NCI-H1105 treated with DMSO at 0.1 percent for 48 hours (cell line): ENCODE results near the gene C19orf47.

ENCODE experiments used
- DNase-seq: peaks from one replicate; lab custom pipeline; 2025; lab: John Stamatoyannopoulos, UW

Gene C19orf47

DNA sequence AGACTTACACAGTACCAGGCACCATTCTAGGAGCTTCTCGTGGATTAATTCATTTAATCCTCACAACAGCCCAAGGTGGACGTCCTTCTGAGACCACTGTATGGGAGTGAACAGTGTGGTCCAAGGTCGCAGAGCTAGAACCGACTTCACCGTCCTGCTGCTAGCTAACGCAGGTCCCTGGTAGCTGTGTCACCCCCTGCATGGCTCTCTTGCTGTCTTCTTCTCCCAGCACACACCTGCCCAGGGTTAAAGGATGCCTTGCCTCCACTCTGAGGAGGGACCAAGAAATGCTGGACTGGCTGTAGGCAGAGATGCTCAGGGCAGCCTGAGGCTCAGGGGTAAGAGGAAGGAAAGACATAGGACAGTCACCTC lies 66.0 kb downstream of the C19orf47 start:
- DNase-seq = no peak

DNA sequence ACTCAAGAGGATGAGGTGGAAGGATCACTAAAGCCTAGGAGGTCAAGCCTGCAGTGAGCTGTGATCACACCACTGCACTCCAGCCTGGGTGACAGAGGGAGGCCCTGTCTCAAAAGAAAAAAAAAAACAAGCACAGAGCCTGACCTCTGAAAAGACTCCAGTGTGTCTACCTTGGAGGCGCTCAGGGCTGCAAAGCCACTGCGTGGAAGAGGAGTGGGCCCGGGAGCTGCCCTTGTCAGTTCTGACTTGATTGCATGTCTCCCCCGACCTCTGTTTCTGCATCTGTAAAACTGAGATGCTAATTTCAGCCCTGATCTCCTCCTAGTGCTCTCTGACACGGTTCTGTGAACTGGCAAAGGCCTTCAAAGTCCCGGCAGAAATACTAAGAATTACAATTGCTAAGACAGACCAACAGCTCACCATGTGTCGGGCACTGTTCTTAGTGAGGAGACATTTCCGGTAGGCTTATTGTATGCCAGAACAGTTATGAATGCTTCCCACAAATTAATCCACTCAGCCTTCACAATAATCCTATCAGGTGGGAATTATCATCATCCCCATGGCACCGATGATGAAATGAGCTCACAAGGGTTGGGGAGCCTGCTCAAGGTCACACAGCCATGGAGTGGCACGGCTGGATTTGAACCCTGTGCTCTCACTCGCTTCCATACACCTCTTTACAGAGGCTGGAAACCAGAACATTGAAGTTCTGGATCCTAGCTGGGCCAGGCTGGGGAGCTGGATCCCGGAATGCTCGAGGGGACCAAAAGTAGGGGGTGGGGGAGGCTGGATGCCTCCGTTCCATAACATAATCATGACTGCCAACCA lies 66.6 kb downstream of the C19orf47 start:
- DNase-seq = no peak

DNA sequence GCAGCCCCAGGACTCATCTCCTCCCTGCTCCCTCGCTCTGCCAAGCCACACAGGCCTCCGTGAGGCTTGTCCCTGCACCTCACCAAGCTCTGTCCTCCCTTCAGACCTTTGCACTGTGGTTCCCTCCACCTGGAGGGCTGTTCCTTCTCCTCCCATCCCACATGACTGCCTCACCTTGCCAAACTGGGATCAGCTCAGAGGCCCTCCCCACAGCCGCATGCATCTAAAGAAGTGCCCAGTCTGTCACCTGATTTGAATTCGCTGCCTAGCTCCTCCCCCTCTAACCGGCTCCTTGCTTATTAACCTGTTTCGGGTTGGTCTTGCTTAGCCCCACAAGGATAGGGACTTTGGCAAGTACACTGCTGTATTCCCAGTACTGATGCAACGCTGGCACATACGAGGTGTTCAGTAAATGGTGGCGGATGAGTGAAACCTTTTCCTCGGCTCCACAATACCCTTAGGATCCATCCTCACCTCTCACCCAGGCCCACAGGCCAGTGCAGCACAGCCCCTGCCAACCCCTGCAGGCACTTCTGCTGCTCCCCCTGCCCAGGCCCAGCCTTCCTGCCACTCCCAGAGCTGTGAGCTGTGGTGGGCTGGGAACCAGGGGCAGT lies 67.5 kb downstream of the C19orf47 start:
- no peak for DNase-seq

DNA sequence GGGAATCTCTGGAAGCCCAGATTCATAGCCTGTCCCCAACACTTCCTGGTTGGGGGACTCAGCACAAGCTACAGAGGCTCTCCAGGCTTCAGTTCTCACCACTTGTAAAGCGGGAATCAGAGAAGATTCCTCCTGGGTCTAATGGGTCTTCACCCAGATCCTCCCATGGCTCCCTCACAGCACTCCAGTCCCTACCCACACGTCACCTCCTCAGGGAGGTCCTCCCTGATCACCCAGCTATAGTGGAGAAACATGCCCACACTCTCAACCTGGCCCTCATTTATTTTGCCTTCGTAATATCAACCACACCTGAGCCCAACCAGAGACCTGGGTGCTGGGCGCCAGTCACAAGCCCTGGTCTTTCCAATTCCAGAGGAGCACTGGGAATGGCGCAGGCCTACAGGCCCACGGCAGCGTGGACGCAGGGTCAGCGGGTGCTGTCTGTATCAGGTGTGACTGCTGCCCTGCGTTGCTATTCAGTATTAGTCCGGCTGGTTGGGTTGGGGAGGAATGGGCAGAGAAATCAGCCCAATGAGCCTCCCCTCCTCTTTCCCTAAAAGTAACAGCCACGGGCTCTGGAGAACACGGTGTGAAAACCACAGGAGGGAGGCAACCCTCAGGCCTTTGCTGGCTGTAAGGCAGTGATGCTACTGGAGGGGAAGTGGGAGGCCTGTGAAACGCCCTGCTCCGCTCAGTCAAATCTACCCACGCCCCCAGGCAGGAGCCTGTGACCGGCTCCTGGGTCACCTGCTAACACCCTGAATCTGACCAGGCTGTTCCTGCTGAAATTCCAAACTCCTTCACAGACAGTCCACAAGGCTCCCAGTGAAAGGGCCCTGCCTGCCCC lies 68.2 kb downstream of the C19orf47 start:
- DNase-seq = no peak

DNA sequence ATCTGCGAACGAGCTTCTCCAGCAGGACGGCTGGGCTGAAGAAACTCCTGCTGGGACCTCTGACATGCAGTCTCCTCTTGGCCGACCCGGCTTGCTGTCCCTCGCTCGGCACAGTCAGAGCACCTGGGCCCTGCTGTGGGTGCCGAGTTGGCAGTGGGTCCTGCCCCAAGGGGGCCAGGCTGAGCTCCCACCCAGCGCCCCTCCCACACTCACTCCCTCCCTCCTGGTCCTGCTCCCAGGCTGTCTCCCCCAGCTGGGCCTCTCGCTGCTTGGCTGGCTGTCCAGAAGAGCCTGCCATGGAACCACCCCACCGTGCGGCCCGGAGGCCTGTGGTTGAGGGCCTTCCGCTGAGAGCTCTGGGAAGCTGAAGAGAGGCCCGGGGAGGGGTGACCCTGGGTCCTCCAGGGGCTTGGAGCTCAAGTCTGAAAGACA lies 69.1 kb downstream of the C19orf47 start:
- no peak for DNase-seq

DNA sequence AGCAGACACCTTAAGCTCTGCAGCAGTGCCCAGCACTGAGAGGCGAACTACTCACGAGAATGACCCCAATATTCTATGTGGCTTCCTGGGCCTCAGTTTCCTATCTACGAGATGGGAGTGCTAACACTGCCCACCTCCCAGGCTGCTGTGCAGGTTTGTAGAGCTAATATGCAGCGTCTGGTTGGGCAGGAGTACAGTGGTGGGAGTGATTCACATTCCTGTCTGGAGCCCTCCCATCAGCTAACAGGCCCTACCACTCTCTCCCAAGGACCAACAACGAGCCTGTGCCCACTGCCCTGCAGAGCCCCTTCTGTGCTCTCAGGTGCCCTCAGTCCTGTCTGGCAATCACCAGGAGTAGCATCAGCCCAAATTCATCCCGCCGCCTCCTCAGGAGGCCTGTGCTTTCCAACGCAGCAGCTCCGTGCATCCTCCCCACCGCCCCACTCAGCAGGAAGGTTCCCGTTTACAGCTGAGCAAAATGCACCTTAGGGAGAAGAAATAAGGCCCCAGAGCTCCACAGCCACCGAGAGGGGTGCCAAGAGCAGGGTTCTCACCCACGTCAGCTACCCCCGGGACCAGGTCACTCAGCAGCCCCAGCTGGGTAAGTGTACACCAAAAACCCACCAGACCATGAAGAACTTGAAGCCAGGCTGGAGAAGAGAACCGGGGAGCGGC lies 69.7 kb downstream of the C19orf47 start:
- DNase-seq = no peak

DNA sequence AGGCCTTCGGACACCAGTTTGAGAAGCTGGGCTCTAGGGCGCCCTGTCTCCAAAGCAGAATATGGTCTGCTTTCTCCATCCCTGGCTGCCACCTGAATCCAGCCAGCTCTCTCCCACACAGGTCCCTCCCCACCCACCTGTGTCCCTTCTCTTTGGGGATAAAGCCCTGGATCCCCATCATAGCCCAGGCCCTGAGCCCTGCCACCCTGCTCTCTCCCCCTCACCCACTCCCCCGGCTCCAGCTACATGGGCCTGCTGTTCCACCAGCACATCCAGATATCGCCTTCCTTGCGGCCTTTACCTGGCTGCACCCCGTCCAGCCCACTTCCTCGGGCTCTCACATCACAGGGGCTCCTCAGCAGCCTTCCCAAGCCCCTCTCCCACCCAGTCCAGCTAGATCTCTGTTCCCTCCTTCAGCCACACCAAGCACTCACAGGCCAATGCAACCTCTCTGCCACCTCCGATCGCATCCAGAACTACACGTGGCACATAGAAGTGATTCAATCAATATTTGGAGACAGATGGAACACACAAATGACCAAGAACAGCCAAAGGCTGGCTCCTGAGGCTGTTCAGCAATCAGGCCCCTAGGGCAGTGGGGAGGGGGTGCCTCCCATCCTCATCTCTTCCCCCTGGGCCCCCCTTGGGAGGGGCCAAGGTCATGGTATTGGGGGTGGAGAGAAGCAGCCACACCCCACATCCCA lies 70.7 kb downstream of the C19orf47 start:
- no peak for DNase-seq

DNA sequence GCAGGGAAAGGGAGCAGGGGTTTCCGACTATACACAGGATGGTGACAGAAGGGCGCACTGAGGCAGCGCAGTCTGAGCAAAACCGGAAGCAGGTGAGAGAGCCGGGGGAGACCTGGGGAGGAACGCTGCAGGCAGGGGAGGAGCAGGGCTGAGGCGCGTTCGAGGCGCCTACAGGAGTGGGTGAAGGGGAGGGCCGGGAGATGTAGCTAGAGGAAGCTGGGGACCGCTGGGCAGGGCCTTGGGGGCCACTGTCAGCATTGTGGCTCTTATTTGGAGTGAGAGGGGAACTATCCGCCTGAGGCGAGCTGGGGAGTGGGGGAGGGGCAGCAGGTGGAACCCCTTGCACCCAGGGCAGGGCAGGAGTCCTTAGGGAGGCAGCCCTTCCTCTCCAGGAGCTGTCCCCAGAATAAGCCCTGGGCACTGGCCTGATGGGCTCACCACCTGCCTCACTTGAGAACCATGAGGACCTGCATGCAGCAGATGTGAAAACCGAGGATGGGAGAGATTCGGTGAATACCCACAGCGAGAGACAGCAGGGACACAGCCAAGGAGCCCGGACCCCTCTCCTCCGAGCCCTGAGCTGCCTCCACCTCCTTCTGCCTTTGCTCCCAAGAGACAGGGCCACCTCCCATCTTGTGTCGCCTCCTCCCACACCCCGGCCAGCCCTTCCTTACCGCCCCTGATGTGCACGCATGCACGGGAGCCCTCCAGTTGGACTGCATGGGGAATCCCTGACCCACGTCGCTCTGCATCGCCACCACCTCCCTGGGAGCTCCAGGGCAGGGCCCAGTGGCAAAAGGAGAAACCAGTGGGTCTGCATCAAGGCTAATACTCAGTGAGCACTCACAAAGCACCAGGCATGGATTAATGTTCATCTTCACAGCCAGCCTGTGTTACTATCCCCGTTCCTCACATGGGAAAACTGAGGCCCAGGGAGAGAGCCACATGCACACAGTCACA lies 73.3 kb downstream of the C19orf47 start:
- DNase-seq = no peak

DNA sequence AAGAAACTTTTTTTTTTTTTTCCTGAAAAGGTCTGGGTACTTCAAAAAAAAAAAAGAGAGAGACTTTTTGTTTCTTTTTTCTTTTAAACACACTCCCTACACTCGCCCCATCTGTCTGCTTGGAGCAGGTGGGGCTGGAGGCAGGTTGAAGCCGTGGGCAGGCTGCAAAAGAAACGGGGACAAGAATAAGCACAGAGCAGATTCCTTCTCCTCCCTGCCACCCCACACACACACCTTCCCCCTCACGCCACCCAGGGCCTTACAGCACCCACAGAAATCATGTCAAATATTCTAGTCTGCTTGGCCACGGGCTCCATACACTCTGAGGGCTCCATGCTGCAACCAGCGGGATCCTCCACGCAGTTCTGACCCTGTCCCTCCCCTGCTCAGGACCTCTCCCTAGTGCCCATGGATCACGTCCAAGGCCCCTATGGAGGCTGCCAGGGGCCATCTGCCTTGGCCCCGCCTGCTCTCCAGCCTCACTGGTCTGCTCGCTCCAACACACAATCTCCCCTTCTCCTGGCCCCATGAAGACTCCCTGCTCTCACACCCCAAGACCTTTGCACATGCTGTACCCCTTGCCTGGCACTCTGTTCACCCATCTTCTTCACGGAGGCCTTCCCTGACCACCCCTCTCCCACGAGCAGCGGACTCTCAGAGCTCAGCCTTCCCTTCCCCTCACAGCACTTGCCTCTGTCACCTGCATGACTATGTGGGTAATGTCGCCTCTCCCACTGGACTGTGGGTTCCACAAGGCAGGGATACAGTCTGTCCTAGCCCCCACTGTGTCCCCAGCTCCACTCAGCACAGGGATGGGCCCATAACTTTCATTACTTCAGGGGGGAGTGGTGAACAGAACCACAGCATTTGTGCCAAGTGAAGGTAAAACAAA lies 74.5 kb downstream of the C19orf47 start:
- DNase-seq = no peak

DNA sequence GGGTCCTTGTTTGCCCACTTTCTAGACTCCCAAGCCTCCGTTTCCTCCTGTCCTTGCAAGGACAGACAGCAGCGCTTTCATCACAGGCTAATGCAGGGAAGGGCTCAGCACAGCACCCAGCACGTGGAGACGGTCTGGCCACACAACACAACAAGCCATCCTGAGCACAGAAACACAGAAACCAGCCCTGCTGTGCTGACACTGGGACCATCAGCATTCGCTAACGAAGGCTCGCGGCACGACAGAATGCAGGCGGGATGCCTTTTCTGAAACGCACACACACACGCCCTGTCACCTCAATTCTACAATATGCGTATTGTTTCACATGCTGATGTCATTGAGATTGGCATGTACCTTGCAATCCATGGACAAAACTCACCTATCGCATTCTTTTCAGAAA lies 75.9 kb downstream of the C19orf47 start:
- no peak for DNase-seq

DNA sequence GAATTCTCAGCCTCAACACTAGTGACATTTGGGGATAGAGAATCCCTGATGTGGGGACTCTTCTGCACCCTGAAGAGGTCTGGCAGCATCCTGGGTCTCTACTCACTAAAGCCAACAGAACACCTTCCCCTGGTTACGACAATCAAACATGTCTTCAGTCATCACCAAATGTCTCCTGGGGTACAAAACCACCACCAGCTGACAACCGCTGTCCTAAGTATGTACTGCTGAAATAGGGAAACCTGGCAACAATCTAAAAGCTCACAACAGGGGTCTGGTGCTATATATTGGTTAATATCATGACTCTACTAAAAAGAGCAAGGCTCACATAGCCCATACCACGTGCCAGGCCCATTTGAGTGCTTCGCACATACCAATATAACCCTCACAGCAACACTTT lies 76.5 kb downstream of the C19orf47 start:
- no peak for DNase-seq

DNA sequence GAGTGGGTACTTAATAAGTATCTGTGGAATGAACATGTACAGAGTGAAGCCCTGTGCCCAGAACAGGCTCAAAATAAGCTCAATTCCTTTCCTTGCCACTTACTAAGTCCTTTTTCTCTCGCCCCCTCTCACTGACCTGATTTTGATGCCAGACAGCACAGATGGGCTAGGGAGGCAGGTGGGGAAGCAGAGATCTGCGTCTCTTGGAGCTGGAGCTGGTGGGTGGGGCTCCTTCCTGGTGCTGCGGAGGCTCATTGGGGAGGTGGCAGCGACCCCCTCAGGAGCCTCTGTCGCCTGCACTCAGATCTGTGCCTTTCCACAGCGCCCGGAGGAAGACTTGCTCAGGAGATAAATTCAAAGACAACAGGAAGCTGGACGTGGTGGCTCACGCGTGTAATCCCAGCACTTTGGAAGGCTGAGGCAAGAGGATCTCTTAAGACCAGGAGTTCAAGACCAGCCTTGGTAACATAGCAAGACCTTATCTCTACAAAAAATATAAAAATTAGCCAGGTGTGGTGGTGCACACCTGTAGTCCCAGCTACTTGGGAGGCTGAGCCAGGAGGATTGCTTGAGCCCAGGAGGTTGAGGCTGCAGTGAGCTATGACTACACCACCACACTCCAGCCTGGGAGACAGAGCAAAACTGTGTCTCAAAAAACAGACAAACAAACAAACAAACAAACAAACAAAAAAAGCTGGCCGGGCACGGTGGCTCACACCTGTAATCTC lies 77.7 kb downstream of the C19orf47 start:
- DNase-seq = no peak
